Right hindlimb (tissue), 1 donor: ENCODE measurements around the gene ADAMTS18.

ENCODE experiments used
- DNase-seq: peaks from one replicate; pipeline ENCODE4 v3.0.0-alpha.2; 2018

ADAMTS18 gene

GRCh38 chr16:77386831-77387814 lies 47.7 kb downstream of the ADAMTS18 start:
- DNase-seq = no peak

GRCh38 chr16:77385481-77385880 lies 49.4 kb downstream of the ADAMTS18 start:
- no peak for DNase-seq

GRCh38 chr16:77383606-77384187 lies 51.1 kb downstream of the ADAMTS18 start:
- DNase-seq = no peak

GRCh38 chr16:77376358-77376757 lies 58.5 kb downstream of the ADAMTS18 start:
- DNase-seq = no peak

- DNase-seq = no peak
Measured at GRCh38 chr16:77375396-77375795, 59.4 kb downstream of the ADAMTS18 start.

GRCh38 chr16:77374384-77374783 lies 60.5 kb downstream of the ADAMTS18 start:
- DNase-seq = no peak

DNA sequence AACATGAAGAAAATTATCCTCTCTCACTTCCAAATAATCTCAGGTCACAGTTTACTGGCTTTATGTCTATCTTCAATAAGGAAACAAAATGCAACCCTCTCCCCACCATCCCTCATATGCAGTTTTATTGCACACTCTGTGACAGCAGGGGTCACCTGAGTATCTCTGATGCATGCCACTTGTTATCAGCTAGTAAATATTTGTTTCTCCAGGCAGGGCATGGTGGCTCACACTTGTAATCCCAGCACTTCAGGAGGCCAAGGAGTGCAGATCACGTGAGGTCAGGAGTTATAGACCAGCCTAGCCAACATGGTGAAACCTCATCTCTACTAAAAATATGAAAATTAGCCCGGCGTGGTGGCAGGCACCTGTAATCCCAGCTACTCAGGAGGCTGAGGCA lies 61.1 kb downstream of the ADAMTS18 start:
- DNase-seq = no peak

DNA sequence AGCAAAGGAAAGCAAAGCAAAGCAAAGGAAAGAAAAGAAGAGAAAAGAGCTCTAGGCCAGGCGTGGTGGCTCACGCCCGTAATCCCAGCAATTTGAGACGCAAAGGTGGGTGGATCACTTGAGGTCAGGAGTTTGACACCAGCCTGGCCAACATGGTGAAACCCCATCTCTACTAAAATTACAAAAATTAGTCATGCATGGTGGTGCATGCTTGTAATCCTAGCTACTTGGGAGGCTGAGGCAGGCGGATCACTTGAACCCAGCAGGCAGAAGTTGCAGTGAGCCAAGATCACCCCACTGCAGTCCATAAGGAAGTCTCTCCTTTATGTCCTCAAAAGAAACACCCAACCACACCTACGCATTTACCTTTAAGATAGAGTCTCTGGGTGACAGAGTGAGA lies 70.1 kb downstream of the ADAMTS18 start:
- no peak for DNase-seq

GRCh38 chr16:77359065-77359502 lies 75.8 kb downstream of the ADAMTS18 start:
- no peak for DNase-seq

DNA sequence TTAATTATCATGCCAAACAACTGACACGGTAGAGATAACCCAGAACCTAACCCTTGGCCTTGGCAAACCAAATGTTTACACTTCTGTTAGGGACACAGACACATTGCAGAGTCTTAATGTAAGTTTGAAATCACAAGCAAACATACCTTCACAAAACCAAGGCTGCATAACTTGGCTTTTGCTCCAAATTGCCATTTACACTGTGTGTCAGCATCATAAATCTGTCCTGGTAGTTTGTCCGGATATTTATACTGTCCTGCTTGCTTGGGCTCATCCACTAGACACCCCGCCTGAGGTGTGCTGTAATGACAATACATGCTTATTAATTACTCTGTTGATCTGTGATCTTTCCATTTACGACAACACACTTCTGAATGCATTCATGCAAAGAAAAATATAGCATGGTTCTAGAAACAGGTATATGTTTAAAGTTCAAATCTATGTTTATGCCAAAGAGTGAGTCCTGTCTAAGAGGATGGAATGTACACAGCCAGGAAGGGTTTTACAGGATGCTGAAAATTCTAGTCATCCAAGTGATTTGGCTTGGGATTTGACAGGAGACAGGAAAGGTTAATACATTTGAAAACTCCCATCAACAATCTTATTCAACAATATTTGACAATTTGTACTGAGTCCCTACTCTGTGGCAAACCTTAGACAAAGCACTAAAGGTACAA lies 81.1 kb downstream of the ADAMTS18 start:
- no peak for DNase-seq

DNA sequence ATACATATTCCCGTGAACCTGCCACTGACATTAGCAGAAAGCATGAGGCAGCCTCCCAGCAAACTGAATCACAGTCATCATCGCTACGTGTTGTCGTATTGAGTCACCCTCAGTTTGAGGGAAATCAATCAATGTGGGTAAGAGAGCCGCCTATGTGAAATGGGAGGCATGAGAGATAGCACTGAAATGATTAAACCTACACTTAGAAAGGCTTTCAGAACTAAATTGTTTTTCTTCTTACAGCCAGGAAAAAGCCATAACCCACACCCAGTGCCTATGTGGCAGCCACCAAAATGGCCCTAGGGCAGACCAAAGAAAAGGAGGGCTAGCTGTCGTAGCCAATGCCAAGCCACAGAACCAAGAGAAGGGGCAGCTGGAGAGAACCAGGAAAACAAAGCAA lies 90.5 kb downstream of the ADAMTS18 start:
- peak; percentile 44 for DNase-seq

GRCh38 chr16:77336637-77337036 lies 98.2 kb downstream of the ADAMTS18 start:
- no peak for DNase-seq

- DNase-seq = no peak
Measured at GRCh38 chr16:77335652-77336234, 99.1 kb downstream of the ADAMTS18 start.

GRCh38 chr16:77332792-77333191 lies 102.0 kb downstream of the ADAMTS18 start:
- DNase-seq = no peak

GRCh38 chr16:77331802-77332586 lies 102.8 kb downstream of the ADAMTS18 start:
- no peak for DNase-seq

DNA sequence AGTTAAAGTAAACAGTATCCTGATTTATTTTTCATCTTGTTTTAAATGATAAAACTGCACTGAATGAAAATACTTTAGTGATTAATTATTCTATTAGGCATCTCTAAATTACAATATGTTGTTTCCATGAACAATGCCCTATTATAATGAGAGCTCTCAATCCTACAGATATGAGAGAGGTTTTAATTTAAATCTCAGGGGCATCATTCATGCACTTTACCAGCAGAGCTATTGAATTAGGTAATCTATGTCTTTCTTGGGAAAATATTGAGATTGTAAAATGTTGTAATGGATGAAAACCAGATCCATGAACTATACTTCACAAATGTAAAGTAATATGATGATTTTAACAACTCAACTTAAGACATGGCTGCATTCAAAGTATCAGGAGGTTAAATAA lies 103.8 kb downstream of the ADAMTS18 start:
- DNase-seq = no peak

GRCh38 chr16:77330332-77331042 lies 104.3 kb downstream of the ADAMTS18 start:
- no peak for DNase-seq

GRCh38 chr16:77328768-77329167 lies 106.1 kb downstream of the ADAMTS18 start:
- DNase-seq = no peak

- DNase-seq = no peak
Measured at GRCh38 chr16:77328274-77328673, 106.6 kb downstream of the ADAMTS18 start.

DNA sequence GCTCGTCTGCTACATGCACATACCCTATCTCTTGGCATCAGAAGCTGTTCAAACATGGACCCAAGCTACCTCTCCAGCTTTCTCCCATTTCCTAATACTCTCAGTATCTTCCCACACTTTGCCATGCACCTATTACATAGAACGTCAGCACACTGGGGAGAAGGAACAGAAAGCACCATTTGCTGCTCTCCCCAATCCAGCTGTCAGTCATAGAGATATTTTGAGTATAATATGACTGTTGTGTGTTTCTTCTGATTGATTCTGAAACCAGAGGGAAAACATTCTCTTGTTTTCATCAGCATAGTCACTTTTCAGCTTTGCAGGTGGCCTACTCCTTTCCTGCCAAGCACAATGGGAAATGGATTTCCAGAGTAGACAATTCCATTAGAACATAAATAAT lies 107.1 kb downstream of the ADAMTS18 start:
- DNase-seq = no peak

- DNase-seq = no peak
Measured at GRCh38 chr16:77324729-77325128, 110.1 kb downstream of the ADAMTS18 start.

DNA sequence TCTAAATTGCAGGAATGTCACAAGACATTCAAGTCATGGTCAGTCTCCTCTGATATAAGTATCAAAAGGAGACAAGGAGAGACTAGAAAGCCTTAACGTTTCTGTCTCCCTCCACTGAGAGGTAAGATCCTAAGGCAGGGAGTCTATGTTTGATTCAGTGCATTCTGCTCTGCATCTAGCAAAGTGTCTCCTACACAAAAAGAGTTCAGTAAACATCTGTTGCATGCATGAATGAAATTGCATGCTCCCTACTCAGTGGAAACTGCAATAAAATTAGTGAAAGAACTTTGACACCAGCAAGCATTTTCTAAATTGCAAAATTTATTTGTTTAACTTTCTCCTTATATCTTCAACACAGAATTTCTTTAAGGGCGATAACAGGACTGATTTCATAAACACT lies 111.1 kb downstream of the ADAMTS18 start:
- no peak for DNase-seq
